Activated effector memory CD4-positive, alpha-beta T cell treated with anti-CD3 and anti-CD28 coated beads, Interleukin-2, amount 50 U/mL, for 16 hours (primary cell): ENCODE data around the gene ETV4.

Experiments used
- DNase-seq: peaks from one replicate; pipeline ENCODE4 v3.0.0-alpha.2; 2020

The ETV4 gene

GRCh38 chr17:43572368-43572980 lies 26.3 kb upstream of the ETV4 start:
- no peak for DNase-seq

- DNase-seq = no peak
Observed at GRCh38 chr17:43570518-43570928, 24.4 kb upstream of the ETV4 start.

GRCh38 chr17:43568506-43569082 lies 22.5 kb upstream of the ETV4 start:
- no peak for DNase-seq

- DNase-seq = no peak
Observed at GRCh38 chr17:43563600-43564594, 17.8 kb upstream of the ETV4 start.

GRCh38 chr17:43562679-43563599 lies 16.8 kb upstream of the ETV4 start:
- no peak for DNase-seq

DNA sequence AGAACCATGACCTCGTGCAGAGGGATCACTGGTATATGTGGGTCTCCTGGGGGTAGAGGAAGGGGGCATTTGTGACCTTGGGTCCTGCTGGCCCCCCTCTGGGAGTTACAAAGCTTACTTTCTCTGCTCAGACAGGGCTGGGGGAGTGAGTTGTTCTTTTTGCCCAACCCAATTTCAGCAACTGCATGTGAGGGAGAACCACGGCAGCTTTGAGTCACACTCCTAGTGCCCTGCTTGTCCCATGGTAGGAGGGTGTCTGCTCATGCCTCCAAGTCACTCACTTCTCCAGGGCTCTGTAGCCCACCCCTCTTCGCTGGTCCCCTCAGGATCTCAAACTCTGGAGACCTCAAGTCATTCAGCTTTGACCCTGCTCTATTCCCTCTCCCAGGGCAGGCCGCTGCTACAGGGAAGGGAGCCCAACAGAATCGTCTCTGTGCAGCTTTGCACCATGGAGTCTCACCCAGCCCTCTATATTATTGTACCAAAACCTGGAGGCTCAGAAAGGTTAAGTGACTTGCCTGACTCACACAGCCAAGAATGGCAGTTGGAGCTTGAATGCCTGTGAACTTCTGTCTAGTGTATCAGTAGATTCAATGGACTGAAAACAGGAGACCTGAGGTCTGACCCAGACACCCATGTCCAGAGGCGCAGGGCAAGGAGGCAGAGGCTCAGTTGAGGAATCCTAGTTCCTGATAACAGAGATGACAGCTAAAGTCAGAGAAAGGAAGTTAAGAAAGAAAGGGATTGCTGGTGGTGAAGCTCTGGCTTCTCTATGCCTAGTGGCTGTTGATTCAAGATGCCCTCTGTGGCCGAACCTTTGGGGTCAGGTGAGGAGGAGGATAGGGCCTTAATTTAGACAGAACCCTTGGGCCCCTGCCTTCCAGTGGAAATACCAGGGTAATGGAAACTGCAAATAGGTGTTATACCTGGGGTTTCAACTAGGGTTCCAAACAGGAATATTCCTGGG lies 14.6 kb upstream of the ETV4 start:
- DNase-seq = no peak

GRCh38 chr17:43559161-43559816 lies 13.1 kb upstream of the ETV4 start:
- DNase-seq = no peak

DNA sequence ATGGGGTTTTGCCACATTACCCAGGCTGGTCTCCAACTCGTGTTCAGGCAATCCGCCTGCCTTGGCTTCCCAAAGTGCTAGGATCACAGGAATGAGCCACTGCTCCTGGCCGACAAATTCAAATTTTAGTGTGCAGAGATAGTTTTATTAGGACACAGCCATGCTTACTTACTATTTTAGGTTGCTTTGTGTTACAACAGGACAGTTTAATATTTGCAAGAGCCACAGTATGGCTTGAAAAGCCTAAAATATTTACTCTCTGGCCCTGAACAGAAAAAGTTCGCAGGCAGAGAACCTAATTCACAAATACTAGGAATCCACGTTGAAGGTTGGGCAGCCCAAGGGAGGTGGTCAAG lies 12.6 kb upstream of the ETV4 start:
- no peak for DNase-seq

DNA sequence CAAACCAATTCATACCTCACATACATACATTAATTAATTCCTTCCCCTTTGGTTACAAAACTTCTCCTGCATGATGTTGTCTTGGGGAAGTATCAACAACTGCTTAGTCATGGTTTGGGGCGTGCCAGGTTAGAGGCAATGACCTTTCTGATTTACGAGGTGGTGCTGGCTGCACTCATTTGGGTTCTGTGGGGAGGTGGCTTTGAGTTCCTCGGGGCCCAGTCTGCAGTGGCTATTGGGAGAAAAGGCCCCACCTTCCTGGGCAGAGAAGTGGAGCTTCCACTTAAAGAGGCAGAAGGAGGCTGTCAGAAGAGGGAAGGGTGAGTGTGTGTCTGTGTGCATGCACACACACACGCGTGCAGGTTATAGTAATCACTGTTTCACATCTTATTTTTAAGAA lies 10.2 kb upstream of the ETV4 start:
- DNase-seq = no peak

DNA sequence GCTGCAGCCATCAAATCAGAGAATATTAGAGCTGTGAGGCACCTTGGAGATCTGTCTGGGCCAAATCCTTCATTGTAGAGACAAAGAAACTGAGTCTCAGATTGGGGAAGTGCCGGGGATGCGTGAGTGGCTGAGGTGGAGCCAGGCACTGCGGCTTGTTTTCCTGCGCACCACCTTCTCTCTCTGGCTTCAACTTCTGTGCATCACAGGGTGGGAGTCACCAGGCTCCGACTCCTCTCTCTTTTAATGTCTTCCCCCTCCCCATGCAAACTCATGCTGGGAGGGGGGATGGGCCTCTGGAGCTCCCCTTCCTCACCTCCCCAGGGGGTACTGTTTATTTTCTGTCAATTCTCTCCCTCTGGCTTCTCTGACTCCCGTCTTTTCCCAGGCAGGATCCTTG lies 8.7 kb upstream of the ETV4 start:
- no peak for DNase-seq

DNA sequence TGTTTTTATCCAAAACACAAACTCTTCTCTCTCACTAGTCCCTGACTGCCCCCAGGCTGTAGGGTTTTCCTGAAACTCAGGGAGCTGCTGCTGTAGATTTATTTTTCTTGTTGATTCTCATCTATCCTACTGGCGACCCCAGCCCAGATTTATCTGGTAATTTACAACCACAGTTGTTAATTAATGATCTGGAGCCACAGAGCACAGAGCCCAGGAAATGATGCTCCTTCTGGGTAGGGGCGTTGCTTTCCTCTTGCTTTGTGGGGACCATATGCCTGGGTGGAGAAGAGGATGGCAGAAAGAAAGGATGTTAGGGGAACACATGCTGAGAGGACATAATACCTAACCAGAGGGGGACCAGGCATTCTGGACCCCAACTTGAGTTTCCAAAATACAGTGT lies 7.4 kb upstream of the ETV4 start:
- no peak for DNase-seq

GRCh38 chr17:43552229-43552837 lies 6.2 kb upstream of the ETV4 start:
- no peak for DNase-seq

DNA sequence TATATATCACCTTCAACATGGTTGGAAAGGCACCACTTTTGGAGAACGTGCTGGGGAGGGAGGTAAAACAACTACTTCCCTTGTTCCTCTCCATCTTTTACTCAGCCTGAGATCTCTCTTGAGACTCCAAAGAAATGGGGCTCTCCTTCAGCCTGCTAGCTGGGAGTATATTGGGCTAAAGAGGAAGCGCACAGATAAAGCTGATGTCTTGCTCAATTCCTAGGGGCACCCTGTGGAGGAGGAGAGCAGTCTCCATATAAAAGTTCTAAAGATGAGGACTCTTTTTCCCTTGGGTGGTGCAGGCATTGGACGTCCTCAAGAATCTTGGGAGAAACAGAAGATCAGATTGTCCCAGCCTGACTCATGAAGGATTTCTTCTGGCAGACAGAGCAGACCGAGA lies 4.6 kb upstream of the ETV4 start:
- no peak for DNase-seq

DNA sequence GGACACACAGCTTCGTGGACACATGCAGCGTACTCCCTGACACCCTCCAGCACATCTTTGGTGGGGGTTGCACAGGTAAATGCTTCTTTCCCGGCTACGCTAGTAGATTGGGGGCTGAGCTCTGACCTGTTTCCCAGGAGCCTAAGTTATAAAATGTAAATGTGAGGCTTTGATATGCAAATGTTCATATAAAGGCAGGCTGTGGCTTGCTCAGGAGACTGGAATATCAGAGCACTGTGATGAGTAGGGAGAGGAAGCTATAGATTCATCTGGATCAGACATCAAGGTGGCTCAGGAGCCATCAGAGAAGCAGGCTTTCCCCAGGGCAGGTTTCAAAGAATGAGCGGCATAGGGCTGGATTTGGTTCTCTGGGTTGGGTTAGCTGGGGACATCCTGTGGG lies 3.4 kb upstream of the ETV4 start:
- DNase-seq = no peak

GRCh38 chr17:43548689-43549379 lies 2.7 kb upstream of the ETV4 start:
- DNase-seq = no peak

- no peak for DNase-seq
Observed at GRCh38 chr17:43547659-43548256, 1.6 kb upstream of the ETV4 start.

- no peak for DNase-seq
Observed at GRCh38 chr17:43547189-43547550, 1.0 kb upstream of the ETV4 start.

- peak; percentile 71 for DNase-seq
Observed at GRCh38 chr17:43545383-43545632, 832 bp downstream of the ETV4 start.

DNA sequence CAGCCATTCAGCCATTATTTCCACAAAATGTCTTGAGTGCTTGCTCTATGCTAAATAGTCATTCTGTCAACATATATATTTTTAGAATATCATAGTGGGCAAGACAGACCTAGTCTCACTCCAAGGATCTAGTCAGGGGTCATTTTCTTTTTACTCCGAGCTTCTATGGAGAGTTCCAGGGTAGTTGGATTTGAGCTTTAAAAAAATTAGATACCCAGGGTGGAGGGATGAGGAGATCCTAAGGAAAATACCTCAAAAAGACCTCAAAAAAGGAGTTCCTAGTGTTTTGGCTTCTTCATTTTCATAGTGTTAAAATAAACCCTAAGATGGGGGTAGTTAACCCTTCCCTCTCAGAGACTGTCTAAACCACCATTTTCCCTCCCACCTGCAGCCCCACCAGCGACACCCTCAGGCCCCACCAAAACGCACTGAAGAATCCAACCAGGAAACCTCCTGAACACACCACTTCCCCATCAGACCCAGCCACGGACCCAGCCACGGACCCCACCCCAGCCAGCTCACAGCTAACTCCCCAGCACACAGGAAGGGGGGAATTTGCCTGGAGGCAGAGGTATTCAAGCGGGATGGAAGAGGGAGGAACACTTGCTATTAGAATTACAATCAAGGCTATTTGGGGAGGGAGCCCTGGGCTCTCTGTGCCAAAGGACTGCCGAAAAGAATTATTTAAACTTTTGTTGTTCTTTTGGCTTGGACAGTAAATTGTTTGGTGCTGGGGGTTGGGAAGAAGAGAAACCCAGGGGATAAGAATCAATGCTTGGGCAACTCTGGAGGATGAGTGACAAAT lies 2.2 kb downstream of the ETV4 start:
- DNase-seq = no peak
